ENCODE results near the gene ENO2. TPM values are rescaled to one million over a fixed set of nuclear protein-coding genes. Genes with fewer than 3 reads are reported as not detected.

Gene ENO2
- total RNA-seq, 1 donor from 2014 or later = 182 TPM

- no peak for TF ChIP-seq CTCF (IDR thresholded peaks at IDR 0.05; ENCODE audit: partially characterized antibody, unreplicated experiment)
- no peak overlapping the region for H3K4me3 Mint-ChIP-seq (ENCODE audit: unreplicated experiment)
- no peak overlapping the region for H3K27ac Mint-ChIP-seq (ENCODE audit: unreplicated experiment)
- H3K27me3 Mint-ChIP-seq (ENCODE audit: unreplicated experiment) = peaks cover 18% of the 10 kb centered on the region
- H3K9me3 Mint-ChIP-seq (ENCODE audit: unreplicated experiment) = peaks cover 3% of the 10 kb centered on the region
- no peak for DNase-seq
- peaks cover 5% of the 10 kb centered on the region for H3K36me3 Mint-ChIP-seq (ENCODE audit: unreplicated experiment)
- peaks cover 20% of the 10 kb centered on the region for H3K4me1 Mint-ChIP-seq (ENCODE audit: low read depth, unreplicated experiment)
Observed at GRCh38 chr12:6917491-6918231, 3.3 kb downstream of the ENO2 start.

DNA sequence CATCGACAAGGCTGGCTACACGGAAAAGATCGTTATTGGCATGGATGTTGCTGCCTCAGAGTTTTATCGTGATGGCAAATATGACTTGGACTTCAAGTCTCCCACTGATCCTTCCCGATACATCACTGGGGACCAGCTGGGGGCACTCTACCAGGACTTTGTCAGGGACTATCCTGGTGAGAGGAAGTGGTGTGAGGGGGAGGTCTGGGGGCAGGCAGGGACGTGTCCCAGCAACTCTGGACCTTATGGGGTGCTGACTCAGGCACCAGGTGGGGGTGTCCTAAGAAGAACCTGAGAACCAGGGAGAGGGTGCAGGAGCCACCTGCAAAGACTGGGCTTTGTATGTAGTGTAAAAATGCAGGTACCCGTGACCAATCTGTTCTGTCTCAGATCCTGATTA is 5.2 kb downstream of the ENO2 start:
- no peak overlapping the region for H3K4me3 Mint-ChIP-seq (ENCODE audit: unreplicated experiment)
- H3K27ac Mint-ChIP-seq (ENCODE audit: unreplicated experiment) = no peak overlapping the region
- H3K27me3 Mint-ChIP-seq (ENCODE audit: unreplicated experiment) = peaks cover 13% of the 10 kb centered on the region
- H3K36me3 Mint-ChIP-seq (ENCODE audit: unreplicated experiment) = peaks cover 9% of the 10 kb centered on the region
- no peak for DNase-seq
- H3K9me3 Mint-ChIP-seq (ENCODE audit: unreplicated experiment) = peaks cover 2% of the 10 kb centered on the region
- peaks cover 34% of the 10 kb centered on the region for H3K4me1 Mint-ChIP-seq (ENCODE audit: low read depth, unreplicated experiment)
- TF ChIP-seq CTCF (IDR thresholded peaks at IDR 0.05; ENCODE audit: partially characterized antibody, unreplicated experiment) = no peak

DNA sequence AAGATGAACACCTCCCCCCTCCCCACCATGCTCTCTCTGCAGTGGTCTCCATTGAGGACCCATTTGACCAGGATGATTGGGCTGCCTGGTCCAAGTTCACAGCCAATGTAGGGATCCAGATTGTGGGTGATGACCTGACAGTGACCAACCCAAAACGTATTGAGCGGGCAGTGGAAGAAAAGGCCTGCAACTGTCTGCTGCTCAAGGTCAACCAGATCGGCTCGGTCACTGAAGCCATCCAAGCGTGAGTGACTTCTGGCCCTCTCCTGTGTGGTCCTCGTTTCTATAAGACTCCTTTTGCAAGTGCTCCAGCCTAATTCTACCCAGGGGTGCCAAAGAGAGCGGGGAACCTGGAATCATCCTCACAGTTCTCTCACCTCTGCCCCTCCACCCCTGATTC is 7.2 kb downstream of the ENO2 start:
- Mint-ChIP-seq H3K4me3 (ENCODE audit: unreplicated experiment) (peak overlapping the region; percentile 57), H3K27me3 (ENCODE audit: unreplicated experiment) (peaks cover 14% of the 10 kb centered on the region), H3K36me3 (ENCODE audit: unreplicated experiment) (peaks cover 9% of the 10 kb centered on the region), H3K9me3 (ENCODE audit: unreplicated experiment) (peaks cover 12% of the 10 kb centered on the region), H3K27ac (ENCODE audit: unreplicated experiment) (no peak overlapping the region), H3K4me1 (ENCODE audit: low read depth, unreplicated experiment) (peaks cover 45% of the 10 kb centered on the region)
- no peak for TF ChIP-seq CTCF (IDR thresholded peaks at IDR 0.05; ENCODE audit: partially characterized antibody, unreplicated experiment)
- DNase-seq = no peak

GRCh38 chr12:6921996-6922946 is 7.9 kb downstream of the ENO2 start:
- Mint-ChIP-seq H3K36me3 (ENCODE audit: unreplicated experiment) (peaks cover 13% of the 10 kb centered on the region), H3K4me1 (ENCODE audit: low read depth, unreplicated experiment) (peaks cover 51% of the 10 kb centered on the region), H3K27me3 (ENCODE audit: unreplicated experiment) (peaks cover 21% of the 10 kb centered on the region), H3K9me3 (ENCODE audit: unreplicated experiment) (peaks cover 18% of the 10 kb centered on the region), H3K27ac (ENCODE audit: unreplicated experiment) (peak overlapping the region; percentile 57), H3K4me3 (ENCODE audit: unreplicated experiment) (peak overlapping the region; percentile 73)
- no peak for DNase-seq
- no peak for TF ChIP-seq CTCF (IDR thresholded peaks at IDR 0.05; ENCODE audit: partially characterized antibody, unreplicated experiment)

All from glutamatergic neuron (in vitro differentiated cells).